Astrocyte (in vitro differentiated cells and primary cell): ENCODE data around the gene EIF2S2. TPM values are rescaled to one million over a fixed set of nuclear protein-coding genes. Genes with fewer than 3 reads are reported as not detected.
A peak's percentile ranks its signal among the peaks of the same experiment; 100 is the strongest.

ENCODE experiments used
- DNase-seq: peaks from one replicate; pipeline ENCODE4 v3.0.0-alpha.2; 2010; ENCODE audit warnings: low read depth
- FAIRE-seq: peaks from 2 replicates; lab custom pipeline; 2011; peaks lifted over from hg19 to GRCh38; lab: Jason Lieb, UNC
- H2AFZ ChIP-seq: 2 replicates; pipeline ENCODE4 v1.6.0; 2012; ENCODE audit warnings: low read depth, low read length, inconsistent platforms
- H3K27ac ChIP-seq: 2 replicates; pipeline ENCODE4 v1.5.1; 2011; ENCODE audit warnings: low read depth, low read length, inconsistent platforms
- H3K27me3 ChIP-seq: 2 replicates; pipeline ENCODE4 v1.6.0; 2011; ENCODE audit warnings: low read length, inconsistent platforms; ENCODE audit not compliant: insufficient read depth
- H3K36me3 ChIP-seq: 2 replicates; pipeline ENCODE4 v1.5.1; 2011; ENCODE audit warnings: low read length, inconsistent platforms; ENCODE audit not compliant: insufficient read depth
- H3K4me1 ChIP-seq: 2 replicates; pipeline ENCODE4 v1.5.1; 2011; ENCODE audit warnings: low read length, inconsistent platforms; ENCODE audit not compliant: insufficient read depth
- H3K4me2 ChIP-seq: 2 replicates; pipeline ENCODE4 v1.6.0; 2012; ENCODE audit warnings: low read length, inconsistent platforms
- H3K4me3 ChIP-seq: 2 replicates; pipeline ENCODE4 v1.5.1; 2011; ENCODE audit warnings: low read depth, mild to moderate bottlenecking, low read length, inconsistent platforms; ENCODE audit not compliant: insufficient read depth
- H3K79me2 ChIP-seq: 2 replicates; pipeline ENCODE4 v1.6.0; 2012; ENCODE audit warnings: mild to moderate bottlenecking, low read length, inconsistent platforms; ENCODE audit not compliant: insufficient read depth
- H3K9ac ChIP-seq: 2 replicates; pipeline ENCODE4 v1.6.0; 2012; ENCODE audit warnings: mild to moderate bottlenecking, low read length, inconsistent platforms
- H3K9me3 ChIP-seq: 2 replicates; pipeline ENCODE4 v1.5.1; 2012; ENCODE audit warnings: low read depth, mild to moderate bottlenecking, low read length, inconsistent platforms; ENCODE audit not compliant: insufficient read depth
- H4K20me1 ChIP-seq: 2 replicates; pipeline ENCODE4 v1.6.0; 2012; ENCODE audit warnings: low read length, inconsistent platforms; ENCODE audit not compliant: insufficient read depth
- H3K27ac Mint-ChIP-seq: one replicate; pipeline ENCODE4 v1.8.0; 2021; ENCODE audit warnings: mild to moderate bottlenecking, mixed read lengths; ENCODE audit not compliant: unreplicated experiment
- H3K27me3 Mint-ChIP-seq: one replicate; pipeline ENCODE4 v1.8.0; 2021; ENCODE audit warnings: low read depth, mixed read lengths; ENCODE audit not compliant: unreplicated experiment
- H3K36me3 Mint-ChIP-seq: one replicate; pipeline ENCODE4 v1.8.0; 2021; ENCODE audit warnings: low read depth, mixed read lengths; ENCODE audit not compliant: unreplicated experiment
- H3K4me1 Mint-ChIP-seq: one replicate; pipeline ENCODE4 v1.8.0; 2021; ENCODE audit warnings: low read depth, mixed read lengths; ENCODE audit not compliant: unreplicated experiment
- H3K4me3 Mint-ChIP-seq: one replicate; pipeline ENCODE4 v1.8.0; 2021; ENCODE audit warnings: mild to moderate bottlenecking, moderate library complexity, mixed read lengths; ENCODE audit not compliant: unreplicated experiment
- H3K9me3 Mint-ChIP-seq: one replicate; pipeline ENCODE4 v1.8.0; 2021; ENCODE audit warnings: mild to moderate bottlenecking, mixed read lengths; ENCODE audit not compliant: unreplicated experiment
- CTCF ChIP-seq: IDR thresholded peaks from 2 replicates; pipeline ENCODE4 v1.5.1; 2011; ENCODE audit warnings: low read depth, mild to moderate bottlenecking, inconsistent platforms, low read length, moderate library complexity; ENCODE audit not compliant: insufficient read depth
- EZH2 ChIP-seq: IDR thresholded peaks from 2 replicates; pipeline ENCODE4 v1.6.1; 2012; ENCODE audit warnings: mild to moderate bottlenecking, low read length, inconsistent platforms; ENCODE audit not compliant: insufficient read depth
- total RNA-seq: library from RNA; stranded (reverse); gene quantifications from 2 replicates; pipeline ENCODE4 v1.2.1, GENCODE V29; 2021

Gene EIF2S2
- total RNA-seq, 1 donor from 2014 or later, result 122 TPM

GRCh38 chr20:34105978-34106675, 5.9 kb downstream of the EIF2S2 start:
- Histone ChIP-seq H4K20me1 (peaks cover 95% of the 10 kb centered on the region), H3K4me2 (no peak overlapping the region), H2AFZ (no peak overlapping the region), H3K9me3 (no peaks in the 10 kb centered on the region), H3K79me2 (peaks cover 97% of the 10 kb centered on the region), H3K27me3 (no peaks in the 10 kb centered on the region), H3K4me3 (no peak overlapping the region), H3K4me1 (peaks cover 10% of the 10 kb centered on the region), H3K36me3 (peaks cover 47% of the 10 kb centered on the region), H3K9ac (no peak overlapping the region), H3K27ac (no peak overlapping the region)
- Mint-ChIP-seq H3K4me3 (peak overlapping the region; percentile 41), H3K27me3 (no peaks in the 10 kb centered on the region), H3K36me3 (peaks cover 35% of the 10 kb centered on the region), H3K9me3 (no peaks in the 10 kb centered on the region), H3K4me1 (peaks cover 30% of the 10 kb centered on the region), H3K27ac (no peak overlapping the region)
- no peak for FAIRE-seq
- TF ChIP-seq CTCF, result no peak
- no peak for TF ChIP-seq EZH2
- no peak for DNase-seq

- Histone ChIP-seq H3K9ac (no peak overlapping the region), H3K9me3 (no peaks in the 10 kb centered on the region), H3K4me3 (no peak overlapping the region), H3K4me2 (no peak overlapping the region), H3K27ac (no peak overlapping the region), H2AFZ (no peak overlapping the region), H3K79me2 (peaks cover 96% of the 10 kb centered on the region), H3K36me3 (peaks cover 58% of the 10 kb centered on the region), H4K20me1 (peaks cover 93% of the 10 kb centered on the region), H3K4me1 (peaks cover under 1% of the 10 kb centered on the region), H3K27me3 (no peaks in the 10 kb centered on the region)
- no peak for TF ChIP-seq CTCF
- no peak for TF ChIP-seq EZH2
- peaks cover 19% of the 10 kb centered on the region for H3K4me1 Mint-ChIP-seq
- DNase-seq (no peak), FAIRE-seq (no peak)
- no peaks in the 10 kb centered on the region for H3K27me3 Mint-ChIP-seq
- peaks cover 37% of the 10 kb centered on the region for H3K36me3 Mint-ChIP-seq
- no peaks in the 10 kb centered on the region for H3K9me3 Mint-ChIP-seq
- peak overlapping the region; percentile 5 for H3K4me3 Mint-ChIP-seq
- H3K27ac Mint-ChIP-seq, result no peak overlapping the region
Observed at GRCh38 chr20:34104059-34104458, 8.0 kb downstream of the EIF2S2 start.

GRCh38 chr20:34102342-34102741, 9.7 kb downstream of the EIF2S2 start:
- H3K36me3 ChIP-seq, result peaks cover 67% of the 10 kb centered on the region
- peaks cover 34% of the 10 kb centered on the region for H3K36me3 Mint-ChIP-seq
- FAIRE-seq, result no peak

More at GRCh38 chr20:34102342-34102741, 9.7 kb downstream of the EIF2S2 start:
- no peak overlapping the region for H3K27ac ChIP-seq
- H3K27me3 Mint-ChIP-seq, result no peaks in the 10 kb centered on the region
- H3K9me3 ChIP-seq, result no peaks in the 10 kb centered on the region
- peaks cover 84% of the 10 kb centered on the region for H3K79me2 ChIP-seq
- TF ChIP-seq EZH2 (no peak), CTCF (no peak)
- peaks cover 87% of the 10 kb centered on the region for H4K20me1 ChIP-seq
- H3K9me3 Mint-ChIP-seq, result no peaks in the 10 kb centered on the region
- no peaks in the 10 kb centered on the region for H3K27me3 ChIP-seq
- no peak overlapping the region for H3K4me2 ChIP-seq
- no peak overlapping the region for H3K4me3 Mint-ChIP-seq
- H2AFZ ChIP-seq, result no peak overlapping the region
- no peak overlapping the region for H3K9ac ChIP-seq
- peaks cover 11% of the 10 kb centered on the region for H3K4me1 Mint-ChIP-seq
- DNase-seq, result no peak
- no peaks in the 10 kb centered on the region for H3K4me1 ChIP-seq
- H3K4me3 ChIP-seq, result no peak overlapping the region
- H3K27ac Mint-ChIP-seq, result no peak overlapping the region
